GM12875 (cell line): Measurements from ENCODE around the gene CREB5.

Experiments
- H3K4me3 ChIP-seq: one replicate; pipeline ENCODE4 v1.5.1; 2011; ENCODE audit warnings: low read depth, low read length, control low read depth
- CTCF ChIP-seq: IDR thresholded peaks from 2 replicates; pipeline ENCODE4 v1.5.1; 2011; ENCODE audit warnings: low read depth, mild to moderate bottlenecking, control low read depth, inconsistent platforms, low read length, moderate library complexity, borderline replicate concordance; ENCODE audit not compliant: insufficient read depth

CREB5 gene

GRCh38 chr7:28773423-28774145 lies 361.3 kb downstream of the CREB5 start:
- no peak overlapping the region for H3K4me3 ChIP-seq
- no peak for TF ChIP-seq CTCF

GRCh38 chr7:28774261-28774988 lies 362.1 kb downstream of the CREB5 start:
- H3K4me3 ChIP-seq: no peak overlapping the region
- no peak for TF ChIP-seq CTCF

GRCh38 chr7:28776463-28777157 lies 364.3 kb downstream of the CREB5 start:
- no peak overlapping the region for H3K4me3 ChIP-seq
- TF ChIP-seq CTCF: no peak

- TF ChIP-seq CTCF: no peak
- H3K4me3 ChIP-seq: no peak overlapping the region
Measured at GRCh38 chr7:28778786-28779185, 366.5 kb downstream of the CREB5 start.

GRCh38 chr7:28779954-28780353 lies 367.6 kb downstream of the CREB5 start:
- TF ChIP-seq CTCF: no peak
- H3K4me3 ChIP-seq: no peak overlapping the region

- no peak overlapping the region for H3K4me3 ChIP-seq
- no peak for TF ChIP-seq CTCF
Measured at GRCh38 chr7:28782362-28782761, 370.0 kb downstream of the CREB5 start.
